ENCODE results near the gene SLC7A4. TPM values are rescaled to one million over a fixed set of nuclear protein-coding genes. Genes with fewer than 3 reads are reported as not detected.
"Not testable (repeated sequence)": the region's sequence is repeated elsewhere in the genome, so short reads cannot be mapped to it uniquely, and the experiment has no call there.

Gene SLC7A4
- total RNA-seq, 1 experiment from 2014 or later, result not detected

DNA sequence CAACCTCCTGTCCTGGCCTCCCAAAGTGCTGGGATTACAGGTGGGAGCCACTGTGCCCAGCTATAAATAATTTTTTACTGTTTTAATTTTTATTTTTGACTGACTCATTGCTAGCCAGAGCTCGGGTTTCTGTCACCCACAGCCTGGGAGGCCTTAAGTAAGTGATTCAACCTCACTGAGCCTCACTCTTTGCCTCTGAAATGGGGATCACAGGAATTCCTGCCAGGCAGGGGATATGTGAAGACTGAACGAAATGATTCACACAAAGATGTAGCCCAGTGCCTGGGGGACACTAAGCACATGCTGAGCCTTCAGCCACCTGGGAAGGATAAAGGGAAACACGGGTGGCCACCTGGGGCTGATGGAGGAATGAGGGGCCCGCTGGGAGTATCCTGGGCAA lies 9.6 kb upstream of the SLC7A4 start:
- peaks cover 44% of the 10 kb centered on the region for H3K4me1 Mint-ChIP-seq (ENCODE audit: insufficient read depth, unreplicated experiment)
- peak; percentile 17 for DNase-seq (ENCODE audit: unreplicated experiment)
- BruUV-seq (replicated peaks), result no TSS peak
- H3K27me3 Mint-ChIP-seq (ENCODE audit: insufficient read depth, unreplicated experiment), result no peaks in the 10 kb centered on the region
- no peaks in the 10 kb centered on the region for H3K36me3 Mint-ChIP-seq (ENCODE audit: insufficient read depth, unreplicated experiment)
- ChIA-PET CTCF (no interaction called here), POLR2A (interaction anchor here (1.2 kb wide), 1 partner anchor 39 kb away, joined by 3 read pairs; no protein-coding TSS in a partner anchor)
- H3K4me3 Mint-ChIP-seq (ENCODE audit: unreplicated experiment), result no peak overlapping the region
- TF ChIP-seq, protein P1, sequence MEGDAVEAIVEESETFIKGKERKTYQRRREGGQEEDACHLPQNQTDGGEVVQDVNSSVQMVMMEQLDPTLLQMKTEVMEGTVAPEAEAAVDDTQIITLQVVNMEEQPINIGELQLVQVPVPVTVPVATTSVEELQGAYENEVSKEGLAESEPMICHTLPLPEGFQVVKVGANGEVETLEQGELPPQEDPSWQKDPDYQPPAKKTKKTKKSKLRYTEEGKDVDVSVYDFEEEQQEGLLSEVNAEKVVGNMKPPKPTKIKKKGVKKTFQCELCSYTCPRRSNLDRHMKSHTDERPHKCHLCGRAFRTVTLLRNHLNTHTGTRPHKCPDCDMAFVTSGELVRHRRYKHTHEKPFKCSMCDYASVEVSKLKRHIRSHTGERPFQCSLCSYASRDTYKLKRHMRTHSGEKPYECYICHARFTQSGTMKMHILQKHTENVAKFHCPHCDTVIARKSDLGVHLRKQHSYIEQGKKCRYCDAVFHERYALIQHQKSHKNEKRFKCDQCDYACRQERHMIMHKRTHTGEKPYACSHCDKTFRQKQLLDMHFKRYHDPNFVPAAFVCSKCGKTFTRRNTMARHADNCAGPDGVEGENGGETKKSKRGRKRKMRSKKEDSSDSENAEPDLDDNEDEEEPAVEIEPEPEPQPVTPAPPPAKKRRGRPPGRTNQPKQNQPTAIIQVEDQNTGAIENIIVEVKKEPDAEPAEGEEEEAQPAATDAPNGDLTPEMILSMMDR (IDR thresholded peaks at IDR 0.05; ENCODE audit: unreplicated experiment), result no peak
- intact Hi-C loops (cut with micrococcal nuclease), result no loop called here
- H3K9me3 Mint-ChIP-seq (ENCODE audit: unreplicated experiment), result no peaks in the 10 kb centered on the region
- H3K27ac Mint-ChIP-seq (ENCODE audit: low read depth, unreplicated experiment), result no peak overlapping the region

DNA sequence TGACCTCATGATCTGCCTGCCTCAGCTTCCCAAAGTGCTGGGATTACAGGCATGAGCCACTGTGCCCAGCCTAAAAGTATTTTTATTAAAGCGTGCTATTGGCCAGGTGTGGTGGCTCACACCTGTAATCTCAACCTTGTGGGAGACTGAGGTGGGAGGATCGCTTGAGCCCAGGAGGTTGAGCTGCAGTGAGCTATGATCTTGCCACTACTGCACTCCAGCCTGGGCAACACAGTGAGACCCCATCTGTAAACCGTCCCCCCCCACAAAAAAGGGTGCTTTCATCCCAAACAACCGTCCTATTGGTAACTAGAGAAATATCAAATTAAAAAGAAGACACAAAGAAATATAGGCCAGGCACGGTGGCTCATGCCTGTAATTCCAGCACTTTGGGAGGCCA lies 6.8 kb upstream of the SLC7A4 start:
- BruUV-seq (replicated peaks); H3K27ac Mint-ChIP-seq (ENCODE audit: low read depth, unreplicated experiment); H3K27me3 Mint-ChIP-seq (ENCODE audit: insufficient read depth, unreplicated experiment); DNase-seq (ENCODE audit: unreplicated experiment); intact Hi-C loops (cut with micrococcal nuclease); H3K9me3 Mint-ChIP-seq (ENCODE audit: unreplicated experiment); POLR2A ChIA-PET; H3K4me3 Mint-ChIP-seq (ENCODE audit: unreplicated experiment); H3K36me3 Mint-ChIP-seq (ENCODE audit: insufficient read depth, unreplicated experiment): not testable (repeated sequence)
- CTCF ChIA-PET, result interaction anchor here (0.5 to 0.7 kb wide), 2 partner anchors 44 to 909 kb away, joined by 3 read pairs; no protein-coding TSS in a partner anchor
- H3K4me1 Mint-ChIP-seq (ENCODE audit: insufficient read depth, unreplicated experiment), result peaks cover 25% of the 10 kb centered on the region

DNA sequence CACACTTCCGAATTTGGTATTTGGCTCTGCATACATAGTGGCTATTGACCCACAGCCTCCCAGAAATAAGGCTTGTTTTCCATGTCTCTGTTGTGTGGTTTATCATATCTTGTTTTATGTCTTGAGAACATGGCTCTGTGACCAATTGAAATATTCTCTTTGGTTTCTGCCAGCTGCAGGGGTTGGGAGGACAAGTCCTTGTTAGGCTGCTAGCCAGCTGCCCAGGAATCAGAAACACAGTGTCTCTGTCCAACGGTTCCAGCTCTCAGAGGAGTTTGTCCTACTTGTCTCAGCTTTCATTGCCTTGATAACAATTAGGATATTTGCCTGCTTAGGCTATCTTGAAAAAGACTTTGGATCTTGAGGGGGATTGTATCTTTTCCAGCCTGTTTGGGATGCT lies 6.0 kb upstream of the SLC7A4 start:
- H3K27ac Mint-ChIP-seq (ENCODE audit: low read depth, unreplicated experiment), result peak overlapping the region; percentile 85
- H3K4me3 Mint-ChIP-seq (ENCODE audit: unreplicated experiment), result no peak overlapping the region
- no peaks in the 10 kb centered on the region for H3K36me3 Mint-ChIP-seq (ENCODE audit: insufficient read depth, unreplicated experiment)
- intact Hi-C loops (cut with micrococcal nuclease), result loop anchor here (1.0 kb wide), 1 partner anchor 36 kb away; the partner anchor contains the start of gene THAP7
- H3K27me3 Mint-ChIP-seq (ENCODE audit: insufficient read depth, unreplicated experiment), result no peaks in the 10 kb centered on the region
- H3K9me3 Mint-ChIP-seq (ENCODE audit: unreplicated experiment), result no peaks in the 10 kb centered on the region
- TF ChIP-seq, protein P1 (IDR thresholded peaks at IDR 0.05; ENCODE audit: unreplicated experiment), result no peak
- peaks cover 18% of the 10 kb centered on the region for H3K4me1 Mint-ChIP-seq (ENCODE audit: insufficient read depth, unreplicated experiment)
- POLR2A ChIA-PET, result interaction anchor here (0.7 to 1.6 kb wide), 8 partner anchors 24 to 788 kb away, joined by 3 to 18 read pairs (median 8); partner anchors contain the start of genes CRKL, LZTR1, P2RX6 and THAP7
- BruUV-seq (replicated peaks), result no TSS peak
- CTCF ChIA-PET, result interaction anchor here (0.6 kb wide), 1 partner anchor 13 kb away, joined by 3 read pairs; no protein-coding TSS in a partner anchor
- DNase-seq (ENCODE audit: unreplicated experiment), result no peak

DNA sequence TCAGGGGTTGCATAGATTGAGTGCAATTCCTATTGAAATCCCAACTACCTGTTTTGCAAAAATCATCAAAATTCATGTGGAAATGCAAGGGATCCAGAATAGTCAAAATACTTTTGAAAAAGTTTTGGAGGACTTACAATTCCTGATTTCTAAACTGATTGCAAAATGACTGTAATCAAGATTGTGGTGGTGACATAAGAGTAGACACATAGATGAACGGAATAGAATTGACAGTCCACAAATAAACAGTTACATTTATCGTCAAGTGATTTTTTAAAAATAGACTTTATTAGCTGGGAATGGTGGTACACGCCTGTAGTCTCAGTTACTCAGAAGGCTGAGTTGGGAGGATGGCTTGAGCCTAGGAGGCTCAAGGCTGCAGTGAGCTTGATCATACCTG lies 2.6 kb upstream of the SLC7A4 start:
- ChIA-PET POLR2A (interaction anchor here (0.7 kb wide), 1 partner anchor 33 kb away, joined by 3 read pairs; no protein-coding TSS in a partner anchor), CTCF (interaction anchor here (1.1 kb wide), 1 partner anchor 67 kb away, joined by 3 read pairs; no protein-coding TSS in a partner anchor)
- intact Hi-C loops (cut with micrococcal nuclease), result no loop called here
- no TSS peak for BruUV-seq (replicated peaks)
- TF ChIP-seq, protein P1 (IDR thresholded peaks at IDR 0.05; ENCODE audit: unreplicated experiment), result no peak
- Mint-ChIP-seq H3K27me3 (ENCODE audit: insufficient read depth, unreplicated experiment) (no peaks in the 10 kb centered on the region), H3K9me3 (ENCODE audit: unreplicated experiment) (no peaks in the 10 kb centered on the region), H3K27ac (ENCODE audit: low read depth, unreplicated experiment) (no peak overlapping the region), H3K4me3 (ENCODE audit: unreplicated experiment) (no peak overlapping the region), H3K4me1 (ENCODE audit: insufficient read depth, unreplicated experiment) (peaks cover 13% of the 10 kb centered on the region), H3K36me3 (ENCODE audit: insufficient read depth, unreplicated experiment) (no peaks in the 10 kb centered on the region)
- DNase-seq (ENCODE audit: unreplicated experiment), result no peak
